Measurements from ENCODE around the gene ZNF652.
"Not testable (repeated sequence)": the region's sequence is repeated elsewhere in the genome, so short reads cannot be mapped to it uniquely, and the experiment has no call there.

ZNF652 gene

GRCh38 chr17:49402706-49403105, 40.7 kb upstream of the ZNF652 start:
- FAIRE-seq (no peak), DNase-seq (ENCODE audit: insufficient read length, low spot score) (no peak)
- TF ChIP-seq SPI1 (IDR thresholded peaks at IDR 0.05; ENCODE audit: low read depth, low read length): no peak

GRCh38 chr17:49401971-49402611, 40.0 kb upstream of the ZNF652 start:
- FAIRE-seq (no peak), DNase-seq (ENCODE audit: insufficient read length, low spot score) (no peak)
- TF ChIP-seq PAX5 (IDR thresholded peaks at IDR 0.05; ENCODE audit: insufficient read depth, low read length, severe bottlenecking): no peak
- TF ChIP-seq POU2F2 (IDR thresholded peaks at IDR 0.05; ENCODE audit: low read depth, low read length): no peak
- no peak for TF ChIP-seq TAF1 (IDR thresholded peaks at IDR 0.05; ENCODE audit: low read depth, low read length)
- no peak for TF ChIP-seq SPI1 (IDR thresholded peaks at IDR 0.05; ENCODE audit: low read depth, low read length)
- TF ChIP-seq POLR2A (IDR thresholded peaks at IDR 0.05; ENCODE audit: low read depth, low read length): no peak
- no peak for TF ChIP-seq POLR2AphosphoS5 (IDR thresholded peaks at IDR 0.05; ENCODE audit: low read depth, low read length)

GRCh38 chr17:49399995-49400394, 37.9 kb upstream of the ZNF652 start:
- TF ChIP-seq POLR2A (IDR thresholded peaks at IDR 0.05; ENCODE audit: low read depth, low read length) (no peak), TAF1 (IDR thresholded peaks at IDR 0.05; ENCODE audit: low read depth, low read length) (no peak), POLR2AphosphoS5 (IDR thresholded peaks at IDR 0.05; ENCODE audit: low read depth, low read length) (no peak), SPI1 (IDR thresholded peaks at IDR 0.05; ENCODE audit: low read depth, low read length) (no peak), POU2F2 (IDR thresholded peaks at IDR 0.05; ENCODE audit: low read depth, low read length) (no peak), PAX5 (IDR thresholded peaks at IDR 0.05; ENCODE audit: insufficient read depth, low read length, severe bottlenecking) (no peak)
- no peak for DNase-seq (ENCODE audit: insufficient read length, low spot score)
- FAIRE-seq: no peak

GRCh38 chr17:49397586-49397985, 35.5 kb upstream of the ZNF652 start:
- DNase-seq (ENCODE audit: insufficient read length, low spot score) (no peak), FAIRE-seq (no peak)
- no peak for TF ChIP-seq TAF1 (IDR thresholded peaks at IDR 0.05; ENCODE audit: low read depth, low read length)
- TF ChIP-seq POU2F2 (IDR thresholded peaks at IDR 0.05; ENCODE audit: low read depth, low read length): no peak
- no peak for TF ChIP-seq SPI1 (IDR thresholded peaks at IDR 0.05; ENCODE audit: low read depth, low read length)
- TF ChIP-seq POLR2AphosphoS5 (IDR thresholded peaks at IDR 0.05; ENCODE audit: low read depth, low read length): no peak
- TF ChIP-seq PAX5 (IDR thresholded peaks at IDR 0.05; ENCODE audit: insufficient read depth, low read length, severe bottlenecking): no peak
- TF ChIP-seq POLR2A (IDR thresholded peaks at IDR 0.05; ENCODE audit: low read depth, low read length): no peak

GRCh38 chr17:49393491-49394255, 31.6 kb upstream of the ZNF652 start:
- TF ChIP-seq PAX5 (IDR thresholded peaks at IDR 0.05; ENCODE audit: insufficient read depth, low read length, severe bottlenecking) (no peak), POU2F2 (IDR thresholded peaks at IDR 0.05; ENCODE audit: low read depth, low read length) (no peak), POLR2A (IDR thresholded peaks at IDR 0.05; ENCODE audit: low read depth, low read length) (no peak), SPI1 (IDR thresholded peaks at IDR 0.05; ENCODE audit: low read depth, low read length) (no peak), POLR2AphosphoS5 (IDR thresholded peaks at IDR 0.05; ENCODE audit: low read depth, low read length) (no peak), TAF1 (IDR thresholded peaks at IDR 0.05; ENCODE audit: low read depth, low read length) (no peak)
- FAIRE-seq (no peak), DNase-seq (ENCODE audit: insufficient read length, low spot score) (no peak)

- FAIRE-seq (peak; percentile 61), DNase-seq (ENCODE audit: insufficient read length, low spot score) (no peak)
- TF ChIP-seq SPI1 (IDR thresholded peaks at IDR 0.05; ENCODE audit: low read depth, low read length) (peak; percentile 84), TAF1 (IDR thresholded peaks at IDR 0.05; ENCODE audit: low read depth, low read length) (0 out of 2 replicates have a peak, but pooled peaks have one; percentile 30), POLR2AphosphoS5 (IDR thresholded peaks at IDR 0.05; ENCODE audit: low read depth, low read length) (no peak)
These were observed 28.7 kb upstream of the ZNF652 start for GRCh38 chr17:49390548-49391324.

GRCh38 chr17:49389514-49390347, 27.7 kb upstream of the ZNF652 start:
- peak; percentile 31 for FAIRE-seq
- not testable (repeated sequence) for DNase-seq (ENCODE audit: insufficient read length, low spot score)

GRCh38 chr17:49388692-49389513, 26.9 kb upstream of the ZNF652 start:
- FAIRE-seq (no peak), DNase-seq (ENCODE audit: insufficient read length, low spot score) (no peak)
- TF ChIP-seq POLR2AphosphoS5 (IDR thresholded peaks at IDR 0.05; ENCODE audit: low read depth, low read length): no peak
- no peak for TF ChIP-seq PAX5 (IDR thresholded peaks at IDR 0.05; ENCODE audit: insufficient read depth, low read length, severe bottlenecking)
- no peak for TF ChIP-seq SPI1 (IDR thresholded peaks at IDR 0.05; ENCODE audit: low read depth, low read length)
- TF ChIP-seq TAF1 (IDR thresholded peaks at IDR 0.05; ENCODE audit: low read depth, low read length): no peak
- no peak for TF ChIP-seq POLR2A (IDR thresholded peaks at IDR 0.05; ENCODE audit: low read depth, low read length)
- no peak for TF ChIP-seq POU2F2 (IDR thresholded peaks at IDR 0.05; ENCODE audit: low read depth, low read length)

- no peak for FAIRE-seq
- TF ChIP-seq POU2F2 (IDR thresholded peaks at IDR 0.05; ENCODE audit: low read depth, low read length): no peak
- TF ChIP-seq TAF1 (IDR thresholded peaks at IDR 0.05; ENCODE audit: low read depth, low read length): no peak
- peak; percentile 62 for TF ChIP-seq SPI1 (IDR thresholded peaks at IDR 0.05; ENCODE audit: low read depth, low read length)
- no peak for DNase-seq (ENCODE audit: insufficient read length, low spot score)
These were observed 26.2 kb upstream of the ZNF652 start for GRCh38 chr17:49388290-49388640.
